Measurements from ENCODE around the gene UBE2L6.

Gene UBE2L6

GRCh38 chr11:57530215-57530595, 37.3 kb downstream of the UBE2L6 start:
- DNase-seq (ENCODE audit: low read depth in 2 of 2) = no peak

- no peak for DNase-seq (ENCODE audit: low read depth in 2 of 2)
Observed at GRCh38 chr11:57529012-57529411, 38.5 kb downstream of the UBE2L6 start.

- DNase-seq (ENCODE audit: low read depth in 2 of 2) = peak; percentile 27 to 70
Observed at GRCh38 chr11:57527056-57527631, 40.3 kb downstream of the UBE2L6 start.

GRCh38 chr11:57523419-57523818, 44.1 kb downstream of the UBE2L6 start:
- DNase-seq (ENCODE audit: low read depth in 2 of 2) = no peak

GRCh38 chr11:57521116-57521515, 46.4 kb downstream of the UBE2L6 start:
- no peak for DNase-seq (ENCODE audit: low read depth in 2 of 2)

GRCh38 chr11:57516061-57516443, 51.4 kb downstream of the UBE2L6 start:
- no peak for DNase-seq (ENCODE audit: low read depth in 2 of 2)

- DNase-seq (ENCODE audit: low read depth in 2 of 2) = peak; percentile 6 to 34
Observed at GRCh38 chr11:57515332-57516060, 52.0 kb downstream of the UBE2L6 start, which contains the start of gene SLC43A1. Gene SLC43A1, minus strand, starts transcription at chr11:57515702. Its CDS starts 1,591 bp downstream, at chr11:57514111.

- peak; percentile 28 to 56 for DNase-seq (ENCODE audit: low read depth in 2 of 2)
Observed at GRCh38 chr11:57514538-57515331, 52.7 kb downstream of the UBE2L6 start.

- peak; percentile 10 to 15 for DNase-seq (ENCODE audit: low read depth in 2 of 2)
Observed at GRCh38 chr11:57513911-57514537, 53.4 kb downstream of the UBE2L6 start.

GRCh38 chr11:57513452-57513795, 54.0 kb downstream of the UBE2L6 start:
- no peak for DNase-seq (ENCODE audit: low read depth in 2 of 2)

- DNase-seq (ENCODE audit: low read depth in 2 of 2) = no peak
Observed at GRCh38 chr11:57512646-57513451, 54.6 kb downstream of the UBE2L6 start.

- no peak for DNase-seq (ENCODE audit: low read depth in 2 of 2)
Observed at GRCh38 chr11:57511741-57512430, 55.6 kb downstream of the UBE2L6 start.

GRCh38 chr11:57508341-57509170, 58.9 kb downstream of the UBE2L6 start:
- no peak for DNase-seq (ENCODE audit: low read depth in 2 of 2)

GRCh38 chr11:57506522-57506921, 61.0 kb downstream of the UBE2L6 start:
- no peak for DNase-seq (ENCODE audit: low read depth in 2 of 2)

- no peak for DNase-seq (ENCODE audit: low read depth in 2 of 2)
Observed at GRCh38 chr11:57504511-57504910, 63.0 kb downstream of the UBE2L6 start.

- no peak for DNase-seq (ENCODE audit: low read depth in 2 of 2)
Observed at GRCh38 chr11:57502870-57503269, 64.6 kb downstream of the UBE2L6 start.

- DNase-seq (ENCODE audit: low read depth in 2 of 2) = no peak
Observed at GRCh38 chr11:57502376-57502775, 65.1 kb downstream of the UBE2L6 start.

- no peak for DNase-seq (ENCODE audit: low read depth in 2 of 2)
Observed at GRCh38 chr11:57501953-57502352, 65.5 kb downstream of the UBE2L6 start.

Measured in stimulated activated CD4-positive, alpha-beta T cell treated with anti-CD3 and anti-CD28 coated beads, Interleukin-12 subunit alpha, Interleukin-12 subunit beta, amount 100 ng/mL, for 24 hours (primary cell).